ENCODE measurements around the gene MARK4.

DNA sequence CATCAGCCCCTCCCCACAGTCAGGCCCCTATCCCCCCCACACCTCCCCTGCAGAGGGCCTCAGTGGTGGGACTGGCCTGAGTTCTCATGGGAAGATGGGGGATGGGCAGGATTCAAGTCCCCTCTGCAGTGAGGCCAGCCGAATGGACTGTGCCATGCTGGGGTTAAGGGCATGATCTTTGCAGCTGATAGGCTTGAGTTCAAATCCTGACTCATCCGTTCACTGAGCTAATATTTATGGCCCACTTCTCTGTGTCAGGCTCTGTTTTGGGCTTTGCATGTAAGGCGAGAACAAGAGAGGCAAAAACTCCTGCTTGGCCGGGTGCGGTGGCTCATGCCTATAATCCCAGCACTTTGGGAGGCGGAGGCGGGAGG is 20.7 kb downstream of the MARK4 start:
- TF ChIP-seq, protein P1, sequence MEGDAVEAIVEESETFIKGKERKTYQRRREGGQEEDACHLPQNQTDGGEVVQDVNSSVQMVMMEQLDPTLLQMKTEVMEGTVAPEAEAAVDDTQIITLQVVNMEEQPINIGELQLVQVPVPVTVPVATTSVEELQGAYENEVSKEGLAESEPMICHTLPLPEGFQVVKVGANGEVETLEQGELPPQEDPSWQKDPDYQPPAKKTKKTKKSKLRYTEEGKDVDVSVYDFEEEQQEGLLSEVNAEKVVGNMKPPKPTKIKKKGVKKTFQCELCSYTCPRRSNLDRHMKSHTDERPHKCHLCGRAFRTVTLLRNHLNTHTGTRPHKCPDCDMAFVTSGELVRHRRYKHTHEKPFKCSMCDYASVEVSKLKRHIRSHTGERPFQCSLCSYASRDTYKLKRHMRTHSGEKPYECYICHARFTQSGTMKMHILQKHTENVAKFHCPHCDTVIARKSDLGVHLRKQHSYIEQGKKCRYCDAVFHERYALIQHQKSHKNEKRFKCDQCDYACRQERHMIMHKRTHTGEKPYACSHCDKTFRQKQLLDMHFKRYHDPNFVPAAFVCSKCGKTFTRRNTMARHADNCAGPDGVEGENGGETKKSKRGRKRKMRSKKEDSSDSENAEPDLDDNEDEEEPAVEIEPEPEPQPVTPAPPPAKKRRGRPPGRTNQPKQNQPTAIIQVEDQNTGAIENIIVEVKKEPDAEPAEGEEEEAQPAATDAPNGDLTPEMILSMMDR (conservative IDR thresholded peaks at IDR 0.05; ENCODE audit: low read depth in 2 of 2): no peak
- TF ChIP-seq EZH2 (IDR thresholded peaks at IDR 0.05; ENCODE audit: low read depth, unreplicated experiment) (no peak), POLR2AphosphoS5 (IDR thresholded peaks at IDR 0.05; ENCODE audit: low read depth) (no peak), STAT1 (IDR thresholded peaks at IDR 0.05; ENCODE audit: unreplicated experiment) (no peak), JUNB (IDR thresholded peaks at IDR 0.05; ENCODE audit: unreplicated experiment) (no peak), NANOG (IDR thresholded peaks at IDR 0.05; ENCODE audit: borderline replicate concordance) (no peak), CREB1 (CRISPR knock-in tag; IDR thresholded peaks at IDR 0.05; ENCODE audit: low read depth) (no peak), EZH2phosphoT487 (IDR thresholded peaks at IDR 0.05; ENCODE audit: unreplicated experiment) (no peak)
- TF ChIP-seq, protein P2, sequence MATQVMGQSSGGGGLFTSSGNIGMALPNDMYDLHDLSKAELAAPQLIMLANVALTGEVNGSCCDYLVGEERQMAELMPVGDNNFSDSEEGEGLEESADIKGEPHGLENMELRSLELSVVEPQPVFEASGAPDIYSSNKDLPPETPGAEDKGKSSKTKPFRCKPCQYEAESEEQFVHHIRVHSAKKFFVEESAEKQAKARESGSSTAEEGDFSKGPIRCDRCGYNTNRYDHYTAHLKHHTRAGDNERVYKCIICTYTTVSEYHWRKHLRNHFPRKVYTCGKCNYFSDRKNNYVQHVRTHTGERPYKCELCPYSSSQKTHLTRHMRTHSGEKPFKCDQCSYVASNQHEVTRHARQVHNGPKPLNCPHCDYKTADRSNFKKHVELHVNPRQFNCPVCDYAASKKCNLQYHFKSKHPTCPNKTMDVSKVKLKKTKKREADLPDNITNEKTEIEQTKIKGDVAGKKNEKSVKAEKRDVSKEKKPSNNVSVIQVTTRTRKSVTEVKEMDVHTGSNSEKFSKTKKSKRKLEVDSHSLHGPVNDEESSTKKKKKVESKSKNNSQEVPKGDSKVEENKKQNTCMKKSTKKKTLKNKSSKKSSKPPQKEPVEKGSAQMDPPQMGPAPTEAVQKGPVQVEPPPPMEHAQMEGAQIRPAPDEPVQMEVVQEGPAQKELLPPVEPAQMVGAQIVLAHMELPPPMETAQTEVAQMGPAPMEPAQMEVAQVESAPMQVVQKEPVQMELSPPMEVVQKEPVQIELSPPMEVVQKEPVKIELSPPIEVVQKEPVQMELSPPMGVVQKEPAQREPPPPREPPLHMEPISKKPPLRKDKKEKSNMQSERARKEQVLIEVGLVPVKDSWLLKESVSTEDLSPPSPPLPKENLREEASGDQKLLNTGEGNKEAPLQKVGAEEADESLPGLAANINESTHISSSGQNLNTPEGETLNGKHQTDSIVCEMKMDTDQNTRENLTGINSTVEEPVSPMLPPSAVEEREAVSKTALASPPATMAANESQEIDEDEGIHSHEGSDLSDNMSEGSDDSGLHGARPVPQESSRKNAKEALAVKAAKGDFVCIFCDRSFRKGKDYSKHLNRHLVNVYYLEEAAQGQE (IDR thresholded peaks at IDR 0.05; ENCODE audit: unreplicated experiment): no peak
